Frontal cortex (tissue), 4 donors: ENCODE data around the gene SH3D19. TPM values are rescaled to one million over a fixed set of nuclear protein-coding genes. Genes with fewer than 3 reads are reported as not detected.

ENCODE experiments used
- DNase-seq, 2 donors: peaks; one replicate each; pipeline ENCODE4 v3.0.0; 2012; ENCODE audit warnings: low spot score in 2 of 2
- FAIRE-seq: peaks from 2 replicates; lab custom pipeline; 2012; peaks lifted over from hg19 to GRCh38; lab: Jason Lieb, UNC
- total RNA-seq: library from RNA; depleted of rRNA; stranded (reverse); fragments of >200 nt; gene quantifications from one replicate; pipeline ENCODE4 v1.2.3, GENCODE V29; 2014
- donor health status: control.
- donor health status: control.
- donor health status: control.

The SH3D19 gene, protein sequence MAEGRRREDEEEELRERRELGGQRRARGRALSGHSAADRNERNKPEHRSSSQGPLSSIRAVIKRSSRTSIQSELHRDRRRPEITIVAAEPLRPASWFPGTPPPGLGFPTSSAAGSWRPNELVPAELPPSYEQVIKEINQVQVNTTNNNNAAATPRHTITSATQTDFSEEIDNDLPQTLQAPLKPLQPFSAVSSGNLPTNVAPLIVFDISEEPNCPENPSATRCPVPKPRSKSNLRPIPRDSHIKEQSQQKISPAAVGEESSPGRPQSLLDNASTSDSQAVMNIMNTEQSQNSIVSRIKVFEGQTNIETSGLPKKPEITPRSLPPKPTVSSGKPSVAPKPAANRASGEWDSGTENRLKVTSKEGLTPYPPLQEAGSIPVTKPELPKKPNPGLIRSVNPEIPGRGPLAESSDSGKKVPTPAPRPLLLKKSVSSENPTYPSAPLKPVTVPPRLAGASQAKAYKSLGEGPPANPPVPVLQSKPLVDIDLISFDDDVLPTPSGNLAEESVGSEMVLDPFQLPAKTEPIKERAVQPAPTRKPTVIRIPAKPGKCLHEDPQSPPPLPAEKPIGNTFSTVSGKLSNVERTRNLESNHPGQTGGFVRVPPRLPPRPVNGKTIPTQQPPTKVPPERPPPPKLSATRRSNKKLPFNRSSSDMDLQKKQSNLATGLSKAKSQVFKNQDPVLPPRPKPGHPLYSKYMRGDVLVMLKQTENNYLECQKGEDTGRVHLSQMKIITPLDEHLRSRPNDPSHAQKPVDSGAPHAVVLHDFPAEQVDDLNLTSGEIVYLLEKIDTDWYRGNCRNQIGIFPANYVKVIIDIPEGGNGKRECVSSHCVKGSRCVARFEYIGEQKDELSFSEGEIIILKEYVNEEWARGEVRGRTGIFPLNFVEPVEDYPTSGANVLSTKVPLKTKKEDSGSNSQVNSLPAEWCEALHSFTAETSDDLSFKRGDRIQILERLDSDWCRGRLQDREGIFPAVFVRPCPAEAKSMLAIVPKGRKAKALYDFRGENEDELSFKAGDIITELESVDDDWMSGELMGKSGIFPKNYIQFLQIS
- 8.2 TPM for total RNA-seq

GRCh38 chr4:151325111-151325948 is at the start of gene SH3D19:
Gene SH3D19, minus strand, starts transcription at chr4:151325605. Its CDS starts 253 bp downstream, at chr4:151325352.
- no peak for FAIRE-seq

GRCh38 chr4:151362404-151363164 is 37.2 kb upstream of the SH3D19 start:
- DNase-seq (peak; percentile 25 to 68), FAIRE-seq (peak; percentile 70)

More at GRCh38 chr4:151325111-151325948, at the start of gene SH3D19:
- DNase-seq = peak; percentile 50 to 67

- FAIRE-seq = no peak
- no peak for DNase-seq
Observed at GRCh38 chr4:151361966-151362365, 36.6 kb upstream of the SH3D19 start.

DNA sequence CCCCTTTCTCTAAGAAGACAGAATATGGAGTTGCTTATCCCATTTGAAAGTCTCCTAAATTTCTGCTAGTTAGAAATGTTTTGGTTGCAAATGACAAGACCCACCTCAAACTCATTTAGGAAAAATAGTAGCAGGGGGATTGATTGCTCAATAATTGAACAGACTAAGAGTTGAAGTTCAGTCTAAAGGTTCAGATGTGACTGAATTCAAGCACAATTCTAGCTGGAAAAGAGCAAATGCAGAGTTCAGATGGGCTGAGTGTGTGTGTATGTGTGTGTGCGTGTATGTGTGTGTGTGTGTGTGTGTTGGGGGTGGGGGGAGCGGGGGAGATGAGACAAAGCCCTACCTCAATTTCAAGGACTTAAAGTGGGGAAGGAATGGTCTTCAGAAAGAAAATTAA is 35.7 kb upstream of the SH3D19 start:
- FAIRE-seq (no peak), DNase-seq (no peak)

DNA sequence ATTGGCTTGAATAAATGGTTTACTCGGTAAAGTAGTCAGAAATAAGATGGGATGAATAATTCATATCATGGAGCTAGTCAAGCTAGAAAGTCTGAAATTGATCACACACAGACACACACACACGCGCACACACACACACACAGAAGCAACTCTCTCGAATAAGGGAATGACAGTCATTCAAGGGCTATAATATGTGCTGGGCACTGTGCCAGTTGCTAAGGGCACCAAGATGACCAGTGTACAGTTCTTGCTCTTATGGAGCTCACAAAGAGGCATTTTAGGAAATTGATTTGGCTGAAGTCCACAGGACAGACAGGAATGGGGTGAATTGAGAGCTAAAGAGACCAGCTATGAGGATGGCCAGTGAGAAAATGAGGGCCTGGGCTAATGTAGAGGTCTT is 34.2 kb upstream of the SH3D19 start:
- DNase-seq = no peak
- no peak for FAIRE-seq

DNA sequence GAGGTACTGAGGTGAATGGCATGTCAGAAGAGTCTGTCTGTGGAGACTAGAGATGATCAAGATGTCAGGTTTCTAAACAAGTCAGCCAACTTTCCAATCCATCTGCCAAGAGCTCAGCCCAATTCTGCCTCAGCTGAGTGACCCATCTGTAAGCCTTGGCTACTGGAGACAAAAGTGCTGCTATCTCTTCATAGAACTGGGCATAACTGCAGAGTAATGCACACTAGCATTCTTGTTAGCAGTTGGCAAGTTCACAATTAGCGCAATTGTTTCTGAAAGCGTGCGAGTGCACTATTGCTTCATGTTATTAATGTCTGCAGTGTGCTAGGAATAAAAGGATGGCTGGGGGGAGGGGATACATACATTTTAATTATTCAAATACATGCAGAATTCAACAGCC is 32.9 kb upstream of the SH3D19 start:
- FAIRE-seq (peak; percentile 96), DNase-seq (peak; percentile 36 to 63)

- DNase-seq (no peak), FAIRE-seq (no peak)
Observed at GRCh38 chr4:151356510-151356909, 31.1 kb upstream of the SH3D19 start.

- FAIRE-seq (no peak), DNase-seq (no peak)
Observed at GRCh38 chr4:151355155-151355554, 29.8 kb upstream of the SH3D19 start.

GRCh38 chr4:151347490-151348235 is 22.3 kb upstream of the SH3D19 start:
- FAIRE-seq (no peak), DNase-seq (no peak)

GRCh38 chr4:151344948-151345347 is 19.5 kb upstream of the SH3D19 start:
- no peak for DNase-seq
- FAIRE-seq = no peak

- no peak for FAIRE-seq
- DNase-seq = no peak
Observed at GRCh38 chr4:151340751-151341385, 15.5 kb upstream of the SH3D19 start.

GRCh38 chr4:151339467-151339866 is 14.1 kb upstream of the SH3D19 start:
- DNase-seq (no peak), FAIRE-seq (no peak)

- no peak for DNase-seq
- FAIRE-seq = no peak
Observed at GRCh38 chr4:151331276-151332042, 6.1 kb upstream of the SH3D19 start.

DNA sequence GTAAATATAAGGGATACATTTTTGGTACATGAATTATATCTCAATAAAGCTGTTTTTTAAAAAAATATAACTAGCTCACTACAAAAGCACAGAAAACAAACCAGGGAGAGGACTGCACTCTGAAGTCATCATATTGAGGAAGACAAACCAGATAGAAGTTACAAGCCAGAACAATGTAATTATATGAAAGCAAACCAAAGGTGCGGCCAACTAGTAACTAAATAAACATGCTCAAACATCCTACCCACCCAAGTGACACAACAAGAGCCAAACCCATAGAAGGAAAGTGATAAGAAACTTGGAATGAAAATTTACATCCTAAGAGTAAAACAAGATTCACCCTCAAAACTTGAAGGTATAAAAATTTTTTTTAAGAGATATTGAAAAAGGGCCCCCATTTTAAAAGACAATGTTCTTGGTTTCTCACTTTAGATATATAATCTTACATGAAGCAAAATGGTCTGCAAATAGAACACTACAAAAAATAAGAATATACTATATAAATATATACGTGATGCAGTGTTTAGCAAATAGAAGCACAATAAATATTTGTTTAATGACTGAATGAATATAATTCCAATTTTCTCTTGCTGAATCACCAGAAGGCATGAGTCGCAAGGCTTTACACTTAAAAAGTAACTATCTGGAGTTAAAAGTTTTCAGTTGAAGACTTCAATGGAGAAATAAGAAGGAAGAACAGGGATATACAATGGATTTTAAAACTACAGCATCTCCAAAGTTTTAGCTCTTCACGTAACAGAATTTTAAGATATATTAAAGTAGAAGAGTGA is 4.0 kb upstream of the SH3D19 start:
- DNase-seq (no peak), FAIRE-seq (no peak)

DNA sequence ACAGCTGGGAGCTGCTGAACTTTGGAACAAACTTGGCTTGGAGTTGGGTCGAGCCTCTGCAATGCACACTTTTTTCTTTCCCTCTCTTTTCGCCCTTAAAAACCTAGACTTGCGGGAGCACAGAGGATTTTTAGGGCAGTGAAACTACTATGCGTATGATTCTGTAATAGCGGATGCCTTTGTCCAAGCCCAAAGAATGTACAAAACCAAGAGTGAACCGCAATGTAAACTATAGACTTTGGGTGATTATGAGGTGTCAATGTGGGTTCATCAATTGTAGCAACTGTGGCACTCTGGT is 493 bp upstream of the SH3D19 start:
- no peak for FAIRE-seq
- DNase-seq = no peak

DNA sequence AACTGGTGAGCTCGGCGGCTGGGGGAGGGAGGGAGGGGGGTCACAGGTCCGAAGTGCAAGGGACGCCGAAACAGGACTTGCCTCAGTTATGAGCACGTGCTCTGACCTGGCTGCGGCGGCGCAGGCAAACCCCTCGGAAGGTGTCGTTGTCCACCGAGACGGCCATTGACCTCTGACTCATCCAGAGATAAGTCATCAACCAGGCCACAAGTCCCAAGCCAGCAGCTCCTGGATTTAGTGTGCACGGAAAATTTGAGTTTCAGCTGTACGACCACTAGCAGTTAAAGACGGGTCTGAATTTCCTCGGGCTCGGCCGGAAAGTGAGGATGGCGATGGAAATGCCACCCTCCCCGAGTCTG is 674 bp downstream of the SH3D19 start:
- FAIRE-seq (no peak), DNase-seq (peak; percentile 36 to 47)
